GM21529 (cell line): ENCODE results near the gene F12.
A peak's percentile ranks its signal among the peaks of the same experiment; 100 is the strongest.
"Not testable (repeated sequence)": the region's sequence is repeated elsewhere in the genome, so short reads cannot be mapped to it uniquely, and the experiment has no call there.

Source experiments
- ATAC-seq: cut with Tn5 transposase; IDR thresholded peaks from one replicate; pipeline ENCODE4 v1.9.1; 2021; ENCODE audit not compliant: unreplicated experiment

F12 gene

GRCh38 chr5:177432839-177433657 is 23.7 kb upstream of the F12 start:
- ATAC-seq: no peak

- ATAC-seq: no peak
Measured at GRCh38 chr5:177432143-177432838, 22.9 kb upstream of the F12 start.

- ATAC-seq: peak; percentile 48
Measured at GRCh38 chr5:177431317-177432142, 22.2 kb upstream of the F12 start.

DNA sequence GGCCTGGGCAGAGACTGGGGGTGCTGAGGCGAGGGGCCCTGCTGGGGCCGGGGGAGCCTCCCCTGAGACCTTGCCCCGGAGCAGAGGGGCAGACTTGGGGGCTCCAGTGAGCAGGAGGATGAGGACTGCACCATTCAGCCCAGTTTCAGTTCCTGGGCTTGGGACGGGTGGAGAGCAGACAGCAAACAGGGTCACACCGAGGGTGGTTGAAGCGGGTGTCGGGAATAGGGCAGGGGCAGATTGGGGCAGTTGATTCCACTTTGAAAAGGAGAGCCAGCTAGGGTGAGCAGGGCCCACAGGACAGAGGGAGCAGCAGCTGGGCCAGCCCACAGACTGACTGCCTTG is 21.6 kb upstream of the F12 start:
- no peak for ATAC-seq

GRCh38 chr5:177430140-177430951 is 21.0 kb upstream of the F12 start:
- no peak for ATAC-seq

DNA sequence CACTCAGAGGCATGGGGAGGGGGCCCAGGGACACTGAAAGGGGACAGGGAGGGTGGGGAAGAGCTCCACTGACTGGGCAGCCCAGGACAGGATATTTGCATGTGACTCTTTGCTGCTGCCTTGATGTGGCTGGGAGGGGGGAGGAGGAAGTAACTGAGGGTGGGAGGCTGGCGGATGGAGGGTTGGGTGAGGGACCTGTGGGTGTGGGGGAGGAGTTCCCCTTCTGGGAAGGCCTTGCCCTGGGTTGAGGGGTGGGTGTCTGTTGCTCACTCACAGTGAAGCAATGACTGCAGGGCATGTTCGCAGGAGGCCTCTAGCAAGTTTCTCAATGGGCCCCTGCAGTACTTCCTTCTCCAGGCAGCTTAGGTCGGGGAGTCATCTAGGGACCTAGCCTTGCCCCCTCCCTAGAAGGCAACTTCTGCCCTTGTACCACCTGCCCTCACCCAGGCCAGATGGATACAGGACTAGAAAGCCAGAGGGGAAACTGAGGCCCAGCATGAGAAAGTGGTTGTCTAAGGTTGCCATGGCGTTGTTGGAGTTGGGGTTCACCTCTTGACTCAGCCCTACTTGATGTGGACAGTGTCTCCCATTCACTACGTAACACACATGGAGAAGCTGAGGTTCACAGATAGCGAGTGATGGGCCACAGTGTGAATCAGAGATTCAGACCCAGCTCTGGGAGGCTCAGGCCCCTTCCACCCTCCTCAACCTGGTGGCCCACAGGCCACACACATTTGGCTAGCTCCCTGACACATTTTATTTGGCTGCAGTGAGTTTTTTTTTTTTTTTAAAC is 20.1 kb upstream of the F12 start:
- no peak for ATAC-seq

DNA sequence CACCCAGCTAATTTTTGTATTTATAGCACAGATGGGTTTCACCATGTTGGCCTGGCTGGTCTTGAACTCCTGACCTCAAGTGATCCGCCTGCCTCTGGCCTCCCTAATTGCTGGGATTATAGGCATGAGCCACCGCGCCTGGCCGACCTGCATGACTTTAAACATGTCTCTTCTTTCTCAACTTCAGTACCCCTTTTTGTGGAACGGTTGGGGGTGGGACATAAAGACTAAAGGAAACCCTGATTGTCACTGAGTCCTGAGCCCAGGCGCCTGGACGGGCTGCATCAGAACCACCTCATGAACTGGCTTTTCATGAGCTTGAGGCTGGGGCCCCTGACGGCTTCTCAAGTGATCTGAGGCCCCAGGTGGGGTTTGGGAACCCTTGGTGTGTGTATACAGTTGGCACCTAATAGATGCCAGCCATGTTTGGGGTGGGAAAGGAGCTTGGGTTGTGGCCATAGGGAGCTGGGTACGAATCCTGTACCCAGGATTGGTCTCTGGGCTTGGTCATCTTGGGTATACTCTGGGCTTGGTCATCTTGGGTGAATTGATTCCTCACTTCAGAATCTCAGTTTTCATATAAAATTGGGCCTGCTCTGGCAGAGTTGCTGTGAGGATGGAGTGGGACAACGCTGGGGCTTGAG is 19.3 kb upstream of the F12 start:
- no peak for ATAC-seq

- no peak for ATAC-seq
Measured at GRCh38 chr5:177427919-177428573, 18.7 kb upstream of the F12 start.

- no peak for ATAC-seq
Measured at GRCh38 chr5:177427211-177427822, 18.0 kb upstream of the F12 start.

DNA sequence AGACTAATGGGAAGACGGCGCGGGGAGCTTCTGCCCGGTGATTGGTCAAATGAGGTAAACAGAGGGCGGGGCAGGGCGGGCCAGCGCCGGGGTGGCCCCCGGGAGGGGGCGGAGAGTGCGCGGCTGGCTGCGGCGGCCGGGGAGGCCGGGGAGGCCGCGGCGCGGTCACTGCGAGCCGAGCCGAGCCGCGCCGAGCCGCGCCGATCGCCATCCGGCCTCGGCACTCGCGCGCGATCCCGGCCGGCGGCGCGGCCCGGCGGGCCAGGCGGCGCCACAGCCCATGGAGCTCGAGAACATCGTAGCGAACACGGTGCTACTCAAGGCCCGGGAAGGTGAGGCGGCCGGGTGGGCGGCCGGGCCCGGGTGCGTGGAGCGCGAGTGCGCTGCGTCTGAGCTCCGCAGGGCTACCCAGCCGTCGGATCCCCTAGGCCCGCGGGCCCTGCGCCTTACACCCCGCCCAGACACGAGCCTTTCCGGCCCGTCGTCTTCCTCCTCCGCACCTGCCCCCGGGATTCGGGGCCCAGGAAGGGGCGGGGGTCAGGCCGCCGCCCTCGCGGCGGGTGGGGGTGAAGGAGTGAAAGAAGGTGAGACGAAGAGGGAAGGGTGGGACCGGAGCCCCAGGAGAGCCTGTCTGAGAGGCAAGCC is 17.3 kb upstream of the F12 start, which contains the start of gene GRK6:
Gene GRK6 (plus strand): TSS at position 111 of the 645 bp plus-strand sequence. CDS start 170 bp downstream, at position 281.
- peak; percentile 8 for ATAC-seq

- ATAC-seq: peak; percentile 76
Measured at GRCh38 chr5:177425801-177426565, 16.6 kb upstream of the F12 start.

GRCh38 chr5:177425196-177425800 is 15.9 kb upstream of the F12 start:
- no peak for ATAC-seq

DNA sequence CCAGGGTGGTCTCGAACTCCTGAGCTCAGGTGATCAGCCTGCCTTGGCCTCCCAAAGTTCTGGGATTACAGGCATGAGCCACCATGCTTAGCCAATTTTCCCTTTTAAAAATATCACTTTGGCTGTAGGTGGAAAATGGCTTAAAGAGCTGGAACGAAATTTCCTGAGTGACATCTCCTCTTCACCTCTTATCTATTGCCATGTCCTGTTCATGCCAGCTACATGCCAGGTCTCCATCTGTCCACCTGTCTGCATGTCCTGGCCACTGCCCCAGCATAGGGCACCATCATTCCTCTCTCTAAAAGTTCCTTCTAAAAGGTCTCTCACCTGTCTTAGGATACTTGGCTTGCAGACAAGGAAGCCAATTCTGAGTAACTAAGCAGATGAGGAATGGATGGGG is 14.3 kb upstream of the F12 start:
- no peak for ATAC-seq

DNA sequence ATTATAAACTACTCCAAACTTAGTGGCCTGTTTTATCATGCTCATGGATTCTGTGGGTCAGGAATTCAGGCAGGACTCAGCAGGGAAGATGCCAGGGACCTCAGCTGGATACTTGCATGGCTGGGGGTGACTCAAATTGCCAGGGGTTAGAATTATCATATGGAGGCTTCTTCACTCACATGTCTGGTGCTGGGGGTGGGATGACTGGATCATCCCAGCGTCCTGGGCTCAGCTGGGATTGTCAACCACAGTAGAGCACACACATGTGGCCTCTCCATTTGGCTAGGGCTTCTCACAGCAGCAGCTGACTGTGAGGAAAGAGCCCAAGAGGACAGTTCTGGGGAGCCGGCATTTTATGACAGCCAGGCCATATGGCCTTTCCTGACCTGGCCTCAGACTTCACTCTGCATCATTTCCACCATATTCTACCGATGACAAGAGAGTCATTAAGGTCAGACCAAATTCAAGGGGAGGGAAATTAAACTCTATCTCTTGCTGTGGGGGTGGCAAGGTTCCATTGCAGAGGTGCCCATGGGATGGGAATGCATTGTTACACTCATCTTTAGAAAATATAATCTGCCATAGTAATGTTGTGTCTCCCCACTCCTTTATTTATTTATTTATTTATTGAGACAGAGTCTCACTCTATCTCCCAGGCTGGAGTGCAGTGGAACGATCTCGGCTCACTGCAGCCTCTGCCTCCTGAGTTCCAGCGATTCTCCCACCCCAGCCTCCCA is 11.9 kb upstream of the F12 start:
- no peak for ATAC-seq

GRCh38 chr5:177420472-177420871 is 11.1 kb upstream of the F12 start:
- ATAC-seq: not testable (repeated sequence)

GRCh38 chr5:177419046-177419445 is 9.7 kb upstream of the F12 start:
- no peak for ATAC-seq
